CD14-positive monocyte (primary cell): Measurements from ENCODE around the gene PARD6G. TPM values are rescaled to one million over a fixed set of nuclear protein-coding genes. Genes with fewer than 3 reads are reported as not detected.
A peak's percentile ranks its signal among the peaks of the same experiment; 100 is the strongest.

Experiments
- DNase-seq, 3 donors: peaks; one replicate each; pipeline ENCODE4 v3.0.0-alpha.2; 2011 to 2022
- H2AFZ ChIP-seq: 2 replicates; pipeline ENCODE4 v1.6.0; 2012; ENCODE audit warnings: mild to moderate bottlenecking, low read depth, low read length, inconsistent platforms; ENCODE audit not compliant: insufficient read depth, poor library complexity, severe bottlenecking
- H3K27ac ChIP-seq, 2 donors: 1 replicate in 1 of 2; 2 replicates in 1 of 2; pipeline ENCODE4 v1.5.1; 2012 to 2013; ENCODE audit warnings: low read length in 2 of 2, control low read depth in 1 of 2, inconsistent platforms in 1 of 2, low read depth in 1 of 2, mild to moderate bottlenecking in 1 of 2
- H3K27me3 ChIP-seq, 2 donors: one replicate each; pipeline versions ENCODE4 v1.6.0 to v1.6.1; 2011 to 2013; ENCODE audit warnings: low read length in 2 of 2; ENCODE audit not compliant: control insufficient read depth in 2 of 2, insufficient read depth in 2 of 2
- H3K36me3 ChIP-seq, 2 donors: replicated peaks in 1 of 2; 1 replicate in 1 of 2; 2 replicates in 1 of 2; pipeline versions ENCODE4 v1.5.1 to v1.6.1; 2012 to 2013; ENCODE audit warnings: low read length in 2 of 2, control low read depth in 1 of 2, inconsistent platforms in 1 of 2, mild to moderate bottlenecking in 1 of 2; ENCODE audit not compliant: insufficient read depth in 2 of 2, control insufficient read depth in 1 of 2
- H3K4me1 ChIP-seq, 2 donors: 1 replicate in 1 of 2; 2 replicates in 1 of 2; pipeline versions ENCODE4 v1.5.1 to v1.6.1; 2012 to 2013; ENCODE audit warnings: low read length in 2 of 2, control low read depth in 1 of 2, inconsistent platforms in 1 of 2, mild to moderate bottlenecking in 1 of 2, moderate library complexity in 1 of 2; ENCODE audit not compliant: insufficient read depth in 2 of 2, control insufficient read depth in 1 of 2
- H3K4me2 ChIP-seq: replicated peaks from 2 replicates; pipeline ENCODE3; 2012; ENCODE audit warnings: low read length, moderate library complexity, mild to moderate bottlenecking; ENCODE audit not compliant: poor library complexity, severe bottlenecking; ENCODE audit errors: extremely low read depth
- H3K4me3 ChIP-seq, 3 experiments: fragments of 200-600 bp in 1 of 3; sonication (generic) in 1 of 3; replicated peaks in 1 of 3; 1 replicate in 2 of 3; 2 replicates in 1 of 3; pipeline ENCODE4 v1.5.1; 2011 to 2013; ENCODE audit warnings: low read length in 3 of 3, mild to moderate bottlenecking in 3 of 3, control low read depth in 2 of 3, low read depth in 2 of 3, inconsistent platforms in 1 of 3, moderate library complexity in 1 of 3
- H3K79me2 ChIP-seq: 2 replicates; pipeline ENCODE4 v1.6.0; 2012; ENCODE audit warnings: mild to moderate bottlenecking, control low read depth, inconsistent platforms, low read length, moderate library complexity; ENCODE audit not compliant: insufficient read depth
- H3K9ac ChIP-seq: 2 replicates; pipeline ENCODE4 v1.6.0; 2017; ENCODE audit warnings: low read length, mild to moderate bottlenecking; ENCODE audit not compliant: insufficient read depth, poor library complexity, severe bottlenecking
- H3K9me3 ChIP-seq, 2 donors: replicated peaks in 1 of 2; 1 replicate in 1 of 2; 2 replicates in 1 of 2; pipeline versions ENCODE4 v1.5.1 to v1.6.1; 2012 to 2013; ENCODE audit warnings: low read length in 2 of 2, control low read depth in 1 of 2; ENCODE audit not compliant: control insufficient read depth in 1 of 2, insufficient read depth in 1 of 2
- H4K20me1 ChIP-seq: 2 replicates; pipeline ENCODE4 v1.6.0; 2012; ENCODE audit warnings: mild to moderate bottlenecking, low read length, control low read depth, moderate library complexity; ENCODE audit not compliant: insufficient read depth
- H3K27ac Mint-ChIP-seq, 7 donors: one replicate each; pipeline ENCODE4 v1.8.0; 2020; ENCODE audit warnings: mild to moderate bottlenecking in 7 of 7, mixed read lengths in 7 of 7, moderate library complexity in 6 of 7, inconsistent platforms in 2 of 7
- H3K27me3 Mint-ChIP-seq, 3 donors: one replicate each; pipeline ENCODE4 v1.8.0; 2021 to 2022; ENCODE audit warnings: low read depth in 3 of 3, mild to moderate bottlenecking in 3 of 3, mixed read lengths in 3 of 3, moderate library complexity in 3 of 3, inconsistent platforms in 1 of 3
- H3K36me3 Mint-ChIP-seq, 2 donors: one replicate each; pipeline ENCODE4 v1.8.0; 2020; ENCODE audit warnings: mixed read lengths in 2 of 2, inconsistent platforms in 1 of 2, mild to moderate bottlenecking in 1 of 2
- H3K4me1 Mint-ChIP-seq: one replicate; pipeline ENCODE4 v1.8.0; 2020; ENCODE audit warnings: mild to moderate bottlenecking, mixed read lengths
- H3K4me3 Mint-ChIP-seq, 2 donors: one replicate each; pipeline ENCODE4 v1.8.0; 2020; ENCODE audit warnings: mild to moderate bottlenecking in 2 of 2, mixed read lengths in 2 of 2, moderate library complexity in 1 of 2
- H3K9me3 Mint-ChIP-seq, 7 donors: one replicate each; pipeline ENCODE4 v1.8.0; 2020 to 2022; ENCODE audit warnings: mixed read lengths in 7 of 7, mild to moderate bottlenecking in 6 of 7, moderate library complexity in 6 of 7, inconsistent platforms in 2 of 7
- WGBS: methylation state at CpG from one replicate; pipeline ENCODE4 v1.1.5; 2013; ENCODE audit warnings: missing lambda C conversion rate; ENCODE audit not compliant: insufficient coverage; 5-methylcytosine and 5-hydroxymethylcytosine counted together
- intact Hi-C, 2 donors: fragments of 100-400 bp; cut with micrococcal nuclease; formaldehyde crosslinking; loops; one replicate each; pipeline versions ENCODE4 v1.15.0 to v1.15.1; 2023
- polyA plus RNA-seq, 3 donors: library from polyadenylated mRNA; depleted of rRNA in 1 of 3; unstranded in 2 of 3; stranded (reverse) in 1 of 3; fragments of 300-500 nt in 2 of 3; fragments of >200 nt in 1 of 3; fragmentation: Illumina TruSeq in 2 of 3; gene quantifications; 1 replicate in 2 of 3; 2 replicates in 1 of 3; pipeline ENCODE4 v1.2.3, GENCODE V29; 2012 to 2021
- TF ChIP-seq, protein P1 (sequence below): fragments of 200-600 bp; IDR thresholded peaks from one replicate; pipeline ENCODE4 v1.8.0; 2022; ENCODE audit warnings: antibody characterized with exemption, mild to moderate bottlenecking

Gene PARD6G
- polyA plus RNA-seq, 3 donors: not detected

DNA sequence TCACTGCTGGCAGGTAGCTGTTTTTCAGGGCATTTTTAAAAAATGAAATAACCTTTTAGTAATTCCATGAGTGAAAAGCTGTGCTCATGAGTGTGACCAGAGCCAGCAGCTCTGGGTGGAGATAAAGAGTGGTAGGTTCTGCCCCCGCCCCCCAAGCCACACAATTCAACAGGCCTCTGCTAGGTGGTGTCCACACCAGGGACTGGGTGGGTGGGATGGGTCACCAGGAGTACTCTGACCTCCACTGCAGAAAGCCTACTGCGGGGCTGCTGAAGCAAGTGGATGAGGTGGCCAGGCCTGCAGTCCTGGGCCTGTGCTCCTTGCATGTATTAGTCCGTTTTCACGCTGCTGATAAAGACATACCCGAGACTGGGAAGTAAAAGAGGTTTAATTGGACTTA is 15.3 kb downstream of the PARD6G start:
- Histone ChIP-seq H3K9ac (no peak overlapping the region), H3K4me2 (no peak overlapping the region), H3K27me3 (no peaks in the 10 kb centered on the region), H3K9me3 (no peaks in the 10 kb centered on the region), H3K27ac (no peak overlapping the region), H3K79me2 (no peaks in the 10 kb centered on the region), H3K4me3 (no peak overlapping the region), H2AFZ (no peak overlapping the region), H3K4me1 (no peaks in the 10 kb centered on the region), H3K36me3 (no peaks in the 10 kb centered on the region), H4K20me1 (no peaks in the 10 kb centered on the region)
- H3K36me3 Mint-ChIP-seq: no peaks in the 10 kb centered on the region
- WGBS: 100% methylated on average over 3 of the region's 5 CpGs
- peak overlapping the region in 1 of 7 donors; percentile 75 for H3K27ac Mint-ChIP-seq
- DNase-seq: no peak
- peaks cover 0 to 2% (median 2%) of the 10 kb centered on the region in 3 donors for H3K27me3 Mint-ChIP-seq
- intact Hi-C loops: no loop called here
- H3K9me3 Mint-ChIP-seq: peaks cover 0 to 11% (median 8%) of the 10 kb centered on the region in 7 donors
- no peaks in the 10 kb centered on the region for H3K4me1 Mint-ChIP-seq
- TF ChIP-seq, protein P1, sequence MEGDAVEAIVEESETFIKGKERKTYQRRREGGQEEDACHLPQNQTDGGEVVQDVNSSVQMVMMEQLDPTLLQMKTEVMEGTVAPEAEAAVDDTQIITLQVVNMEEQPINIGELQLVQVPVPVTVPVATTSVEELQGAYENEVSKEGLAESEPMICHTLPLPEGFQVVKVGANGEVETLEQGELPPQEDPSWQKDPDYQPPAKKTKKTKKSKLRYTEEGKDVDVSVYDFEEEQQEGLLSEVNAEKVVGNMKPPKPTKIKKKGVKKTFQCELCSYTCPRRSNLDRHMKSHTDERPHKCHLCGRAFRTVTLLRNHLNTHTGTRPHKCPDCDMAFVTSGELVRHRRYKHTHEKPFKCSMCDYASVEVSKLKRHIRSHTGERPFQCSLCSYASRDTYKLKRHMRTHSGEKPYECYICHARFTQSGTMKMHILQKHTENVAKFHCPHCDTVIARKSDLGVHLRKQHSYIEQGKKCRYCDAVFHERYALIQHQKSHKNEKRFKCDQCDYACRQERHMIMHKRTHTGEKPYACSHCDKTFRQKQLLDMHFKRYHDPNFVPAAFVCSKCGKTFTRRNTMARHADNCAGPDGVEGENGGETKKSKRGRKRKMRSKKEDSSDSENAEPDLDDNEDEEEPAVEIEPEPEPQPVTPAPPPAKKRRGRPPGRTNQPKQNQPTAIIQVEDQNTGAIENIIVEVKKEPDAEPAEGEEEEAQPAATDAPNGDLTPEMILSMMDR: no peak
- H3K4me3 Mint-ChIP-seq: no peak overlapping the region

DNA sequence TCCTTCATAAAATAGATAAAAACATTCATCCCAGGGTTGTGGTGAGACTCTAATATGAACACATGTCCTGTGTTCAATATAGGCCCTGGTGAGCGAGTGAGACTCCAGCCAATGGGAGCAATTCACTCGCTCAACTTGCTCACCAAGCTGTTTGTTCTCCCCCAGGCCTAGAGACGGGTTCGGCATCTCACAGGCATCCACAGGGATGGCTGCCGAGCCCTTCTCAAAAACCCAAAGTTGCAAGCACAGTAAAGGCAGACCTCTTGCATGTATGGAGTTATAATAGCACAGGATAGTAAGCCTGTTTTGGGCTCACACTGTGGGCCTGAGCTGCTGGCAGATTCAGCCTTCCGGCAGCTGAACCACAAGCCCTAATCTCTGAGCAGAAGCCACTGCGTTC is 15.7 kb downstream of the PARD6G start:
- 96% methylated on average over 7 of the region's 7 CpGs for WGBS
- Histone ChIP-seq H3K36me3 (no peaks in the 10 kb centered on the region), H3K9ac (no peak overlapping the region), H2AFZ (no peak overlapping the region), H3K4me1 (no peaks in the 10 kb centered on the region), H3K4me2 (no peak overlapping the region), H3K4me3 (no peak overlapping the region), H4K20me1 (no peaks in the 10 kb centered on the region), H3K27me3 (no peaks in the 10 kb centered on the region), H3K9me3 (no peaks in the 10 kb centered on the region), H3K27ac (no peak overlapping the region), H3K79me2 (no peaks in the 10 kb centered on the region)
- Mint-ChIP-seq H3K27me3 (peaks cover 0 to under 1% (median 0%) of the 10 kb centered on the region in 3 donors), H3K9me3 (peaks cover 0 to 11% (median 6%) of the 10 kb centered on the region in 7 donors), H3K36me3 (no peaks in the 10 kb centered on the region), H3K4me1 (no peaks in the 10 kb centered on the region), H3K4me3 (no peak overlapping the region), H3K27ac (no peak overlapping the region)
- TF ChIP-seq, protein P1: no peak
- DNase-seq: no peak
- intact Hi-C loops: no loop called here
